Esophagus squamous epithelium (tissue), 4 donors: ENCODE results near the gene ABR.

ENCODE experiments used
- POLR2A ChIP-seq, 4 donors: fragments of 450-650 bp; IDR thresholded peaks; one replicate each; pipeline ENCODE4 v1.6.1; 2017; ENCODE audit warnings: antibody characterized with exemption in 4 of 4, mild to moderate bottlenecking in 4 of 4, moderate library complexity in 3 of 4
- TF ChIP-seq, protein P1 (sequence below), 6 experiments: fragments of 450-650 bp in 4 of 6; fragments of 200-600 bp in 2 of 6; sonication (generic) in 2 of 6; IDR thresholded peaks; one replicate each; pipeline ENCODE4 v1.5.1; 2016 to 2019; ENCODE audit warnings: antibody characterized with exemption in 6 of 6, mild to moderate bottlenecking in 4 of 6, moderate library complexity in 4 of 6

GRCh38 chr17:1180958-1181752 is 1.4 kb upstream of the ABR start:
- TF ChIP-seq POLR2A (IDR thresholded peaks at IDR 0.05), result no peak
- TF ChIP-seq, protein P1, sequence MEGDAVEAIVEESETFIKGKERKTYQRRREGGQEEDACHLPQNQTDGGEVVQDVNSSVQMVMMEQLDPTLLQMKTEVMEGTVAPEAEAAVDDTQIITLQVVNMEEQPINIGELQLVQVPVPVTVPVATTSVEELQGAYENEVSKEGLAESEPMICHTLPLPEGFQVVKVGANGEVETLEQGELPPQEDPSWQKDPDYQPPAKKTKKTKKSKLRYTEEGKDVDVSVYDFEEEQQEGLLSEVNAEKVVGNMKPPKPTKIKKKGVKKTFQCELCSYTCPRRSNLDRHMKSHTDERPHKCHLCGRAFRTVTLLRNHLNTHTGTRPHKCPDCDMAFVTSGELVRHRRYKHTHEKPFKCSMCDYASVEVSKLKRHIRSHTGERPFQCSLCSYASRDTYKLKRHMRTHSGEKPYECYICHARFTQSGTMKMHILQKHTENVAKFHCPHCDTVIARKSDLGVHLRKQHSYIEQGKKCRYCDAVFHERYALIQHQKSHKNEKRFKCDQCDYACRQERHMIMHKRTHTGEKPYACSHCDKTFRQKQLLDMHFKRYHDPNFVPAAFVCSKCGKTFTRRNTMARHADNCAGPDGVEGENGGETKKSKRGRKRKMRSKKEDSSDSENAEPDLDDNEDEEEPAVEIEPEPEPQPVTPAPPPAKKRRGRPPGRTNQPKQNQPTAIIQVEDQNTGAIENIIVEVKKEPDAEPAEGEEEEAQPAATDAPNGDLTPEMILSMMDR (IDR thresholded peaks at IDR 0.05), result no peak
